GM21786 (cell line): Measurements from ENCODE around the gene CFAP299.
"Not testable (repeated sequence)": the region's sequence is repeated elsewhere in the genome, so short reads cannot be mapped to it uniquely, and the experiment has no call there.

ENCODE experiments used
- ATAC-seq: cut with Tn5 transposase; IDR thresholded peaks from one replicate; pipeline ENCODE4 v1.9.1; 2021; ENCODE audit not compliant: unreplicated experiment

Gene CFAP299

GRCh38 chr4:80705311-80705710, 369.8 kb downstream of the CFAP299 start:
- ATAC-seq: no peak

GRCh38 chr4:80709082-80709869, 373.7 kb downstream of the CFAP299 start:
- ATAC-seq: no peak

GRCh38 chr4:80710748-80711451, 375.4 kb downstream of the CFAP299 start:
- no peak for ATAC-seq

DNA sequence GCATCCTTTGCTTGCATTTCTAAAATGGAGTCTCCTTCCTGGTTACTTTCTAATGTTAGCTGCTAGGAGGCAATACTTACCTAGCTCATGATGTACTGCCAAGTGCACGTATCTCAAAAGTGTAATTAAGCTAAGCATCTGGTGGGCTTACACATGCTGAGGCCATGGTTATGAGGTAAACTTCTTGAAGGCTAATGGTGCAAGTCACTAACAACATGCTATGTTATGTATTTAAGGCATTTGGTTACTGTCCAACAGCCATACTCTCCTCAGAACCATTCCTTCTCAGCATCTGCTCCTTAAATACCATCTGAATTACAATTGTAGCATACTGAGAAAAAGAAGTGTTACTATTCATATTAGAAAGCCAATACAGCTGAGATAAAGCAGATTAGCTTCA, 376.4 kb downstream of the CFAP299 start:
- ATAC-seq: no peak

- ATAC-seq: no peak
These were observed 377.9 kb downstream of the CFAP299 start for GRCh38 chr4:80713409-80713808.

GRCh38 chr4:80717204-80717603, 381.7 kb downstream of the CFAP299 start:
- ATAC-seq: no peak

GRCh38 chr4:80726471-80726870, 390.9 kb downstream of the CFAP299 start:
- no peak for ATAC-seq

- no peak for ATAC-seq
These were observed 394.6 kb downstream of the CFAP299 start for GRCh38 chr4:80730158-80730557.

DNA sequence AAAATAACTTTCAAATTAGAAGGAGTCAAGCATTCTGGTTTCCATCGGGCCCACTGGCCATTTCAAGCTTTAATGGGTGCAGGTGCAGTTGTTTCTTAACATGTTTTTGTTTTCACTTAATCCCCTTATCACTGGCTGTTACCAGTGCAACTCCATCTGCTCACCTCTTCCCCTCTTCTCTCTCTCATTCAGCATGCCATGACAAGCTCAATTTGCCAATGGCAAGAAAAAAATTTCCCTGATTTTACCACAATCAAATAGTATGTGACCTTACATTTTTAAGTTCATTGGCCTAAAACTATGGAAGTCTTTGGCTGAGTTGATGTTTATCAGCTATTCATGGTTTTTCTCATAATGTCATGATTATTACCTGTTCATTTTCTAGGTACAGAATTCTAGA, 395.9 kb downstream of the CFAP299 start:
- ATAC-seq: no peak

GRCh38 chr4:80732010-80732409, 396.5 kb downstream of the CFAP299 start:
- no peak for ATAC-seq

DNA sequence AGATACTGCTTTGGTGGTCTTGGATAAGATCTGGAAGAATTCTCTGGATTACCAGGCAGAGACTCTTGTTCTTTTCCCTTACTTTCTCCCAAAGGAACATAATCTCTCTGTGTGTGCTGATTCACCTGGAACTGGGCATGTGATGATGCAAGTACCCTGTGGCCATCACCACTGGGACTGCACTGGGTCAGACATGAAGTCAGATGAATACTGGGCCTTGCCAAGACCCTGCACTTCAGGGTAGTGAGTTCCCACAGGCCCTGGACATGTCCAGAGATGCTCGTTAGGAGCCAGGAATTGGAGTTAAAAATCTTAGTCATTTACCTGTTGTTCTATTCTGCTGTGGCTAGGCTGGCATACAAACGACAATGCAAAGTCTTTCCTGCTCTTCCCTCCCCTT, 404.8 kb downstream of the CFAP299 start:
- no peak for ATAC-seq

DNA sequence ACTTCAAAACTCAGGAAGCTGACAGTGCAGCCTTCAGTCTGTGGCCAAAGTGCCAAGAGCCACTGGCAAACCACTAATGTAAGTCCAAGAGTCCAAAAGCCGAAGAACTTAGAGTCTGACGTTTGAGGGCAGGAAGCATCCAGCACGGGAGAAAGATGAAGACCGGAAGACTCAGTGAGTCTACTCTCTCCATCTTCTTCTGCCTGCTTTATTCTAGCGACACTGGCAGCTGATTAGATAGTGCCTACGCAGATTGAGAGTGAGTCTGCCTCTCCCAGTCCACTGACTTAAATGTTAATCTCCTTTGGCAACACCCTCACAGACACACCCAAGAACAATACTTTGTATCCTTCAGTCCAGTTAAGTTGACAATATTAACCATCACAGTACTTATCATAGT, 414.0 kb downstream of the CFAP299 start:
- not testable (repeated sequence) for ATAC-seq

GRCh38 chr4:80751200-80751599, 415.7 kb downstream of the CFAP299 start:
- no peak for ATAC-seq

GRCh38 chr4:80767944-80768343, 432.4 kb downstream of the CFAP299 start:
- ATAC-seq: no peak

- no peak for ATAC-seq
These were observed 440.6 kb downstream of the CFAP299 start for GRCh38 chr4:80776168-80776567.

GRCh38 chr4:80781431-80781830, 445.9 kb downstream of the CFAP299 start:
- no peak for ATAC-seq

DNA sequence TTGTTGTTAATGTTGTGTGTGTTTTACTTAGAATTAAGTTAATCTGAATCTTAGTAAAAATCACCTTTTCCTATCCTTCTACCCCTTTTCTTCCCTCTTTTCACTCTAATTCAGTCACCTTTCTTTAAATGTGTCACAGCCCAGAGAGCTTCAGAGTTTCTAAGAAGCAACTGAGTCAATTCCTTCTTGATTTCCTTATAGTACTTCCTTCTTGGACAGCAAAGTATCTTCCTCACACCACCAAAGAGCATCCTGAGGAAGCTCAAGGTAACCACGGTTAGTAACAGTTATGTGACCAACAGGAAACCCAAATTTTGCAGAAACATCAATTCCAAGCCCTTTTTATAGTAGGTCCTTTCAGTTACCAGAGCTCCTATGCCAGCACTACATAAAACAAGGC, 451.8 kb downstream of the CFAP299 start:
- no peak for ATAC-seq

- no peak for ATAC-seq
These were observed 453.3 kb downstream of the CFAP299 start for GRCh38 chr4:80788798-80789197.

GRCh38 chr4:80790152-80790551, 454.6 kb downstream of the CFAP299 start:
- no peak for ATAC-seq

DNA sequence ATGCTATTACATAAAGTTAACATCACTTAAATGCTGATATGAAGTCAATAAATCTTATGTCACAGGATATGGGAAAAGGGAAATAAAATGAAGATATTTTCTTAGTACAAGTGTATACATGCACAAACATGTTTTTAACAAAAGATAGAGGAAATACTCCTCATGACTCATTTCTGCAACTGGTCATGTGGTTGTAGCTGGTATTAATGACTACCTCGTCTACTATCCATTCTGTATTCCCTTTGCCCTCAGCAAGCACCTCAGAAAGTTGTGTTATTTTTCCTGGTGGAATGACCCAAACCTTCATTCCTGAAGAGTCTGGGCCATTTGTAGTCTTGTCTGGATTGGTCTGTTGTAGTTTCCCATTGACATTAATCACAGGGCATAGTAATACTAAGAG, 458.1 kb downstream of the CFAP299 start:
- ATAC-seq: not testable (repeated sequence)

DNA sequence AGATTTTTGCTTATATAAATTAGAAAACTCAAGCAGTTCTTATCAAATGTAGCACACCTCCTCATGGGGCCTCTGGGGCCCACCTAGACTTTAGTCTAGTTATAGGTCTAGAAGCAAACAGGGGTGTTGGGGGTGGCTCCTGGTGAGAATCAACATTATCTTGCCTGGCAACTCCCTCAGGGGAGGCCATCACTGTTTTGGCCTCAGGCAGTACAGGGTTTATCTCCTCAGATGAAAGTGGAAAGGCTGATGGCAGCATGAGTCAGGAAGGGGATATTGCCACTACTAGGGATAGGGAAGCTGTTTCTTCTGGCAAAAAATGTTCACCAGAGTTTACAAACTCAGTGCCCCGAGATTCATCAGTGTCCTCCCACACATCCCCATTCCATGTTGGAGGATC, 462.6 kb downstream of the CFAP299 start:
- no peak for ATAC-seq

GRCh38 chr4:80800719-80801118, 465.2 kb downstream of the CFAP299 start:
- not testable (repeated sequence) for ATAC-seq
